COLO668 (cell line): ENCODE results near the gene FCN2.

ENCODE experiments used
- DNase-seq: peaks from one replicate; lab custom pipeline; 2025; ENCODE audit not compliant: unreplicated experiment; lab: John Stamatoyannopoulos, UW

Gene FCN2

DNA sequence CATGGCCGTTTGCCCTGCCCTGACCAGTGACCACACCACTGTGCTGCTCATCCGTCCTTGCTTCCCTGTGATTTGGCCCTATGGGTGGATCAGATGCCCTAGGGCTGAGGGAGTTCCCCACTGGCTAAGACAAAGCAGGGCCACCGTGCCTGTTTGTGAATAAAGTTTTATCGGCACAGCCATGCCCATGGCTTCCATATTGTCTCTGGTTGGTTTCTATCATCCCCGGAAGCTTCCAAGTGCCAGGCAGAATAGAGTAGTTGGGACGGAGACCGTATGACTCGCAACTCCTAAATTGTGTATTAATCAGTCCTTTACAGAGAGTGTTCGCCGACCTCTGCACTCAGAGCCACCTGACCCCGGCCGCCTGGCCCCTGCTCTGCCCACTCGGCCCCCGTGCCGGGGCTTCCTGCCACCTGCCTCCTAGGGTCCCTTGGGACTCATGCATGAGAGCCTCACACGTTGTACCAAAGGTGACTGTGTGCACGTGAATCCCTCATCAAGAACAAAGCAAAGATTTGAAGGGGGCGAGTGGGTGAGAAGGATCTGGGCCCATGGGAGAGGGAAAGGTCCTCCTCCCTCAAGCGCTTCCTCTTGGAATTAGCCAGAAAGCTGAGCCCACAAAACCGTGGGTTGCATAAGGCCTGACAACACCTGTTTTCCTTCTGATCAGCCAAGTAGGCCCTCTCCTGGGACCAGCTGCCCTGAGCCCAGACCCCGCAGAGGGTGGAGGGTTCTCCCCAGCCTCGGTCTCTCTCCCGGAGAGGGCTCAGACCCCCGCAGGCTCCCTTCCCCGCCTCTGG lies 11.7 kb upstream of the FCN2 start:
- DNase-seq, result no peak

GRCh38 chr9:134869554-134870300 lies 10.9 kb upstream of the FCN2 start:
- no peak for DNase-seq

DNA sequence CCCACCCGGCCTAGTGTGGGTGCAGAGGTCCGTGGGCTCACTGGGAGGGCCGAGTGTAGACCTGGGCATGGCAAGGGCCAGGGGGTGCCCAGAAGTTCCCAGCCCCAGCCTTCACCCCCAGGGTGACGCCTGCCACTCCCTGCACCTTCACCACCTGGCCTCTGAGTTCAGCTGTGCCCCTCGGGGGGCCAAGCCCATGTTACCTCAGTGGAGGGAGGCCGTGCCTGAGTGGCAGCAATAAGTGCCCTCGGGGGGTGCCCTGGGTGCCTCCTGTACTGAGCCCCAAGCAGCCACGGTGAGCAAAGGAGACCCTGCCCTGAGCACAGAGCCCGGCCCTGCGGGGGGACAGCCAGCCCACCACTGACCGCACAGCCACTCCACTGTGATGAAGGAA lies 10.3 kb upstream of the FCN2 start:
- no peak for DNase-seq

- no peak for DNase-seq
Measured at GRCh38 chr9:134870746-134871662, 9.6 kb upstream of the FCN2 start.

DNA sequence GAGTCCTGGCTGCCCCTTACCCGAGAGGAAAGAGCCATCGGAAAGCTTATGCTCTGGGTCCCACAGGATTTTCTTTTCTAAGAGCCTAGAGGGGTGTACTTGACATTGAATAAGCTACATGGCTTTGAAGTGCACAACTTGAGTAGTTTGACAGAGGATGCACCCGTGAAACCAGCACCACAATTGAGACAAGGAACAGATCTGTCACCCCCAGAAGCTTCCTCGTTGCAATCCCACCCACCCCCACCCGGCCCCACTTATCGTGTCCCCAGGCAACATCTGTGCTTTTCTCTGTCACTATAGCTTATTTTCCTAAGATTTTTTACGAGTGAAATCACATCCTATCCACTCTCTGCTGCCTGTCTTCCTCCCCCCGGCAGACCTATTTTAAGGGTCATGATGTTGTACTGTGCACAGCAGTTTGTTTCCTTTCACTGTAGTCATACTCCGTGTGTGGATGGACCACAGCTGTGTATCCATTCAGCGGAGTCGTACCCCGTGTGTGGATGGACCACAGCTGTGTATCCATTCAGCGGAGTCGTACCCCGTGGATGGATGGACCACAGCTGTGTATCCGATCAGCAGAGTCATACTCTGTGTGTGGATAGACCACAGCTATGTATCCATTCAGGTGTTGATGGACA lies 8.8 kb upstream of the FCN2 start:
- no peak for DNase-seq

- no peak for DNase-seq
Measured at GRCh38 chr9:134872482-134873231, 8.0 kb upstream of the FCN2 start.

GRCh38 chr9:134875371-134875770 lies 5.2 kb upstream of the FCN2 start:
- no peak for DNase-seq

GRCh38 chr9:134877541-134877940 lies 3.1 kb upstream of the FCN2 start:
- DNase-seq, result no peak

GRCh38 chr9:134879664-134880483 lies 736 bp upstream of the FCN2 start:
- DNase-seq, result no peak

GRCh38 chr9:134881313-134881670 lies 682 bp downstream of the FCN2 start:
- DNase-seq, result no peak

DNA sequence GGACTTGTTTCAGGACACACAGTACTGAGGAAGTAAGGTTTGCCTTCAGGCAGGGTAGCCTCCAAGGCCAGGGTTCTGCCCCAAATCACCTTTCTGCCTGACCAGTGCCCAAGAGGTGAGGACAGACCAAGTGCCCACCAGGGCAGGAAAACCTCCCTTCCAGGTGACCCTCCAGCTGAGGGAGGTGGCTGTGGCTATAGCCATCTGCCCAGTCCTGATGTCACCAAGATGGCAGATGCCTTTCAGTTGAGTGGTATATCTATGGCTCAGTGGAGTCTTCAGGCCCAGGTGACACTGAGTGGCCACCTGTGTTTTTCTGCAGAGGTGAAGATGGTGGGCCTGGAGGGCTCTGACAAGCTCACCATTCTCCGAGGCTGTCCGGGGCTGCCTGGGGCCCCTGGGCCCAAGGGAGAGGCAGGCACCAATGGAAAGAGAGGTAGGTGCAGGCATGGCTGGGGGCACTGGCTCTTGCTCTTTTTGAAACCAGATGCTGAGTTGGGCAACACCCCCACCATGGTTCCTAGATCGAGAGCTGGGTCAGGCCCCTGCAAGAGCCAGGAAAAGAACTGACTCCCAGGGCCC lies 1.7 kb downstream of the FCN2 start:
- no peak for DNase-seq

DNA sequence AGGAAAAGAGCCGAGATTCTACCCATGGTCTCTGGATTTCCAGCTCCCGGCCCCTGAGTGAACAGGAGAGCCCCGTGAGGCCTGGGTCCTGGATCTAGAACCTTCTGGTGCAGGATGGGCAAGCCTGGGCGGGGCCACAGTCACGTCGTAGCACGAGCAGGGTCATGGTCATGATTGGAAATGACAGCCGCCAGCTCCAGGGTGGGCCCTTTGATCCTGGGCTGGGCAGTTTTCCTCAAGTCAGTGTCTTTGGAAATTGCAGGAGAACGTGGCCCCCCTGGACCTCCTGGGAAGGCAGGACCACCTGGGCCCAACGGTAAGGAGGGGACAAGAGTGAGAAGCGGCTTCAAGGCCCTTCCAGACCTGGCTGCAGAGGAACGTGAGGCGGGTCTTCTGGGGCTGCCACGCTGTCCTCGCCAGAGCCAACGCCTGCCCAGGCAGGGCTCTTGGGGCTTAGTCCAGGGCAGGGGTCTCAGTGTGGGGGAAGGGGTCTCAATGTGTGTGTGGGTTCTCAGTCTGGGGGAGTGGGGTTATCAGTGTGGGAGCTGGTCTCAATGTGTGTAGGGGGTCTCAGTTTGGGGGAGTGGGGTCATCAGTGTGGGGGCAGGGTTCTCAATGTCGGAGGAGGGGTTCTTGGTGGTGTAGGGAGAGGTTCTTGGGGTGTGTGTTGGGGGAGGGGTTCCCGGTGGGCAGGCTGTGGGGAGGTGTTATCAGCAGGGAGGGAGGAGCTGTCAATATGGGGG lies 2.6 kb downstream of the FCN2 start:
- DNase-seq, result no peak

GRCh38 chr9:134884492-134884891 lies 3.9 kb downstream of the FCN2 start:
- no peak for DNase-seq

DNA sequence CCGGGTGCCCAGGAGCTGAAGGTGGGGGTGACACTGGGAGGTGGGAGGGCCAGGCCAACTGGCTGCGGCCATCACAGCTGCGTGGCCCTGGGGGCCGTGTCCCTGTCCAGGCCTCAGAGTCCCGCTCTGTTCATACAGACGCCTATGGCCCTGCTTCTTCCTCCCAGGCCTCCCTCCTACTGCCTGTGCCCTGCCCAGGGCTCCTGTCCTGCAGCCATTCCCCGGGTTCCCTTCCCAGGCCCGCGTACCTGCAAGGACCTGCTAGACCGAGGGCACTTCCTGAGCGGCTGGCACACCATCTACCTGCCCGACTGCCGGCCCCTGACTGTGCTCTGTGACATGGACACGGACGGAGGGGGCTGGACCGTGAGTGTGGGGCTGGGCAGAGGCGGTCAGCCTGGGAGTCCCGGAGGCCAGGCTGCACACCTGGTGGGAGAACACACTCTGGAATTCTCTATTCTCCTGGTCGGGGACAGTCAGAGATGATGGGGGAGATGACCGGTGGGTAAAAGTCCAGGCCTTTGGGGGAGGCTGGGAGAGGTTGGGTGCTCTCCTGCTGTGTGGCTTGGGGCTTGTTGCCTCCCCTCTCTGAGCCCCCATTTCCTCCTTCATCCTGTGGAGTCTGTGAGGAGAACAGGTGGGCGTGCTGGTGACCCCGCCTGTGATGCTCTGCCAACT lies 4.5 kb downstream of the FCN2 start:
- DNase-seq, result no peak

- no peak for DNase-seq
Measured at GRCh38 chr9:134885679-134886412, 5.2 kb downstream of the FCN2 start.

DNA sequence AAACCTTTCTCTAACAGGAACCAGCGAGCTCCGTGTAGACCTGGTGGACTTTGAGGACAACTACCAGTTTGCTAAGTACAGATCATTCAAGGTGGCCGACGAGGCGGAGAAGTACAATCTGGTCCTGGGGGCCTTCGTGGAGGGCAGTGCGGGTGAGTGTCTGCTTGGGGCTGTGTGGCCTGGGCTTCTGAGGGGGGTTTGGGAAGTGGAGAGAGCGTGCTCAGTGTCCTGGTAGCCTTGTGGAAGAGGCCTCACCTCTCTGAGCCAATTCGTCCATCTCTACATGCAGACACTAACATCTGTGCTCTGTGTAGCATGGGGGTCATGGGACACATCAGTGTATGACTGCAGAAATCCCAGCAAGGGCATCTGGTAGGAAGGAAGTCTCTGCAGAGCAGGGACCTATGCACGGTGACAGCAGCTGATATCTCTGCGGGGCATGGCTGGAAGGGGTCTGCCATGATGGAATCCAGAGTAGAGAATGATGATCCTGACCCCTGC lies 5.9 kb downstream of the FCN2 start:
- DNase-seq, result no peak

- DNase-seq, result no peak
Measured at GRCh38 chr9:134887219-134887618, 6.6 kb downstream of the FCN2 start.
